Stimulated activated CD8-positive, alpha-beta memory T cell treated with anti-CD3 and anti-CD28 coated beads, Interleukin-7, amount 100 ng/mL, for 1 hour (primary cell): ENCODE measurements around the gene RASSF8.

Source experiments
- DNase-seq, 2 donors: peaks; one replicate each; pipeline ENCODE4 v3.0.0-alpha.2; 2020; ENCODE audit warnings: low read depth in 2 of 2

The RASSF8 gene

GRCh38 chr12:26125400-26126339 is 167.2 kb downstream of the RASSF8 start:
- DNase-seq, result no peak

GRCh38 chr12:26126340-26127284 is 168.1 kb downstream of the RASSF8 start:
- DNase-seq, result no peak

- DNase-seq, result no peak
These were observed 168.9 kb downstream of the RASSF8 start for GRCh38 chr12:26127404-26127803.

GRCh38 chr12:26128168-26128567 is 169.7 kb downstream of the RASSF8 start:
- no peak for DNase-seq
